Upper lobe of right lung (tissue), 1 donor: Measurements from ENCODE around the gene LPAR1. TPM values are rescaled to one million over a fixed set of nuclear protein-coding genes. Genes with fewer than 3 reads are reported as not detected.
"Not testable (repeated sequence)": the region's sequence is repeated elsewhere in the genome, so short reads cannot be mapped to it uniquely, and the experiment has no call there.

Source experiments
- ATAC-seq: fragments of 200-7000 bp; cut with Tn5 transposase; one replicate; pipeline ENCODE4 v1.9.1; 2020; ENCODE audit warnings: mild to moderate bottlenecking, moderate library complexity
- DNase-seq: peaks from one replicate; pipeline ENCODE4 v3.0.0-alpha.2; 2020
- H3K27ac ChIP-seq: fragments of 200-600 bp; one replicate; pipeline ENCODE4 v1.8.0; 2022
- H3K27me3 ChIP-seq: fragments of 200-600 bp; one replicate; pipeline ENCODE4 v1.8.0; 2022; ENCODE audit warnings: mild to moderate bottlenecking
- H3K36me3 ChIP-seq: fragments of 200-600 bp; one replicate; pipeline ENCODE4 v1.8.0; 2022
- H3K4me1 ChIP-seq: fragments of 200-600 bp; one replicate; pipeline ENCODE4 v1.8.0; 2022
- H3K4me3 ChIP-seq: fragments of 200-600 bp; one replicate; pipeline ENCODE4 v1.8.0; 2022; ENCODE audit warnings: mild to moderate bottlenecking
- H3K9me3 ChIP-seq: fragments of 200-600 bp; one replicate; pipeline ENCODE4 v1.8.0; 2022
- intact Hi-C: fragments of 100-400 bp; cut with DNase I; formaldehyde crosslinking; loops from one replicate; pipeline ENCODE4 v1.11.0; 2022
- total RNA-seq: library from RNA; stranded (reverse); fragmentation: NEBNext Ultra II Directional; extraction: Animal tissue kit (Norgen Biotek cat#: 25700); gene quantifications from one replicate; pipeline ENCODE4 v1.2.1, GENCODE V29; 2021
- TF ChIP-seq, protein P1 (sequence below): fragments of 200-600 bp; IDR thresholded peaks from one replicate; pipeline ENCODE4 v1.8.0; 2022; ENCODE audit warnings: antibody characterized with exemption
- donor health status: DM: no; HTN: yes; CAD: no; lungs with severe emphysema.

The LPAR1 gene
- total RNA-seq, 1 donor from 2014 or later = 18.2 TPM

DNA sequence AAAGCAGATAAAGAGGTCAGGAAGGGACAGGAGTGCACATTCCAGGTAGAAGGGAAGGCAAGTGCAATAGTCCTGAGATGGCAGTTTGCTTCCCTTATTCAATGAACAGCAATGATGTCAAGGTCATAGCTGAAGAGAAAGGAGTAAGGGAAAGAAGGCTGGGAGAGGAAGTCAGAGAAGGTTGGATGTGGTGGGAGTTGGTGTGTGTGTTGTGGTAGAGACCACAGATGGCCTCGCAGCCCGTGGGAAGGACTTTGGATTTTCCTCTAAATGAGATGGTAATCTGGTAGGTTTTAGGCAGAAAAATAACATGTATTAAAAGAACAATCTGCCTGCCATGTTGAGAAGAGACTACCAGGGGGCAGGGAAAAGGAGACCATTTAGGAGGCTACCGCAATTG, 25.1 kb upstream of the LPAR1 start:
- Histone ChIP-seq H3K27me3 (no peaks in the 10 kb centered on the region), H3K27ac (no peak overlapping the region), H3K4me3 (no peak overlapping the region), H3K9me3 (no peaks in the 10 kb centered on the region), H3K36me3 (no peaks in the 10 kb centered on the region), H3K4me1 (no peaks in the 10 kb centered on the region)
- DNase-seq (no peak), ATAC-seq (no peak)
- TF ChIP-seq, protein P1, sequence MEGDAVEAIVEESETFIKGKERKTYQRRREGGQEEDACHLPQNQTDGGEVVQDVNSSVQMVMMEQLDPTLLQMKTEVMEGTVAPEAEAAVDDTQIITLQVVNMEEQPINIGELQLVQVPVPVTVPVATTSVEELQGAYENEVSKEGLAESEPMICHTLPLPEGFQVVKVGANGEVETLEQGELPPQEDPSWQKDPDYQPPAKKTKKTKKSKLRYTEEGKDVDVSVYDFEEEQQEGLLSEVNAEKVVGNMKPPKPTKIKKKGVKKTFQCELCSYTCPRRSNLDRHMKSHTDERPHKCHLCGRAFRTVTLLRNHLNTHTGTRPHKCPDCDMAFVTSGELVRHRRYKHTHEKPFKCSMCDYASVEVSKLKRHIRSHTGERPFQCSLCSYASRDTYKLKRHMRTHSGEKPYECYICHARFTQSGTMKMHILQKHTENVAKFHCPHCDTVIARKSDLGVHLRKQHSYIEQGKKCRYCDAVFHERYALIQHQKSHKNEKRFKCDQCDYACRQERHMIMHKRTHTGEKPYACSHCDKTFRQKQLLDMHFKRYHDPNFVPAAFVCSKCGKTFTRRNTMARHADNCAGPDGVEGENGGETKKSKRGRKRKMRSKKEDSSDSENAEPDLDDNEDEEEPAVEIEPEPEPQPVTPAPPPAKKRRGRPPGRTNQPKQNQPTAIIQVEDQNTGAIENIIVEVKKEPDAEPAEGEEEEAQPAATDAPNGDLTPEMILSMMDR = no peak
- intact Hi-C loops = no loop called here

DNA sequence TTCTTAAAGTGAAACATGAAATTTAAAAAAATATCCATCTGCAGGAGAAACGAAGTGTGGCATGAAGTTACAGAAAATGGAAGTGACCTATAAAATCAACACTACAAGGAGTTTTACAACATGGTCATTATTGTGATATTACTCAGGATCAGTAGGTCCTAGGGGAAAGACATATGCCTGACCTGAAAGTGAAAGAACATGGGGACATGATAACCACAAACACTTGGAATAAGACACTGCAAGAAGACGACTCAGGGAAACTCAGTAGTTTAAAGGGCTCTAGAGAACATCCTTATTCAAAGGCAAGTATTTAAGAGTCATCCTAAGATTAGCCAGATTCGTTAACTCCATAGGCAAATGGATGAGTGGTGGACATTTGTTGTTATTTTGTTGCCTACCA, 19.9 kb upstream of the LPAR1 start:
- H3K4me1 ChIP-seq = no peaks in the 10 kb centered on the region
- no peaks in the 10 kb centered on the region for H3K27me3 ChIP-seq
- DNase-seq (no peak), ATAC-seq (no peak)
- intact Hi-C loops = no loop called here
- no peaks in the 10 kb centered on the region for H3K9me3 ChIP-seq
- H3K36me3 ChIP-seq = no peaks in the 10 kb centered on the region
- TF ChIP-seq, protein P1 = no peak
- no peak overlapping the region for H3K4me3 ChIP-seq
- no peak overlapping the region for H3K27ac ChIP-seq

DNA sequence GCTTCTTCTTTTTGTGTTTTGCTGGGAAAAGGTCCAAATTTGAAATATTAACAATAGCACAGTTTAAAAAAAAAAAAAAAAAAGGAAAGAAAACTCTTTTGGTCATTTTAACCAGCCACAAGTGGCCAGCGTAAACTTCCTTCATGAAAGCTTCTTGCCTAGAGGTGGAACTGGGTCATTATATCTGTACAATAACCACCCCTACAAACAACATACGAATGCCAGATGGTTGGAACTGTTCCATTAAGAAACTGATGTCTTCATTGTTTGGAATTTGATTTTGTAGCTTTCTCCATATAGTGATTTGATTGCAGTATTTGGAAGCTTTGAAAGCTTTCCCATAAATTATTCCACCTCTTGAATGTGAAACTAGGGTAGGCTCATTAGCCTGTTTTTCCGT, 18.3 kb upstream of the LPAR1 start:
- TF ChIP-seq, protein P1 = no peak
- Histone ChIP-seq H3K4me3 (no peak overlapping the region), H3K9me3 (no peaks in the 10 kb centered on the region), H3K4me1 (no peaks in the 10 kb centered on the region), H3K36me3 (no peaks in the 10 kb centered on the region), H3K27me3 (no peaks in the 10 kb centered on the region), H3K27ac (no peak overlapping the region)
- no peak for ATAC-seq
- intact Hi-C loops = no loop called here
- DNase-seq = no peak

GRCh38 chr9:111052791-111053190, 14.5 kb upstream of the LPAR1 start:
- intact Hi-C loops = no loop called here
- ATAC-seq = no peak
- H3K9me3 ChIP-seq = no peaks in the 10 kb centered on the region

DNA sequence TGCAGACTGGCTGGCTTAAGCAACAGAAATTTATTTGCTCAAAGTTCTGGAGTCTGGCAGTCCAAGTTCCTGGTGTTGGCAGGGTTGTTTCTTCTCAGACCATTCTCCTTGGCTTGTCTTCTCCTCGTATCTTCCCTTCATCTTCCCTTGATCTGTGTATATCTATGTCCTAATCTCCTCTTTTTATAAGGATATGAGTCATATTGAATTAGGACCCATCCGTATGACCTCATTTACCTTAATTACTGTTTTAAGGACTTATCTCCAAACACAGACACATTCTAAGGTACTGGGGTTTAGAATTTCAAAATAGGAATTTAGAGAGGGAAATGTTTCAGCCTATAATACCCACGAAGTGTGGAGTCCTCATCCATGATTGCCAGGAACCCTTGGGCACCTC, 13.1 kb upstream of the LPAR1 start:
- TF ChIP-seq, protein P1 = no peak
- no peaks in the 10 kb centered on the region for H3K36me3 ChIP-seq
- no peak for ATAC-seq

More at GRCh38 chr9:111052791-111053190, 14.5 kb upstream of the LPAR1 start:
- Histone ChIP-seq H3K4me1 (no peaks in the 10 kb centered on the region), H3K27ac (no peak overlapping the region), H3K27me3 (no peaks in the 10 kb centered on the region), H3K36me3 (no peaks in the 10 kb centered on the region), H3K4me3 (no peak overlapping the region)
- TF ChIP-seq, protein P1 = no peak
- no peak for DNase-seq

DNA sequence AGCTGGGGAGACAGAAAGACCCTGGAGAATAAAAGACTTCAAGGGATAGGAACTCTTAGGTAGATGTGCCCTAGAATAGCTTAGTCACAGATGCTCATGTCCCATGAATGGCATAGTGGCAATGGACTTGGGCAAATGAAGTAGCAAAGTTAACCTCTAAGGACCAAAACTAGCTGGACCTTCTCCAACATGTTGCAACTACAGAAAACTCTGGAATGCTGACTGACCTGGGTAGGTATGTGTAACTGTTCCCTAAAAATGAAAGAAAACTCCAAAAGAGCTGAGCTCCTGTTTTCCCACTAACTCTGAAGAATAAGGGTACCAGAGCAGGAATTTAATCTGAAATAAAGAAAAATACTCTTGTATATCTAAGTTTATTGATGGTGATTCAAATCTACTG, 12.5 kb upstream of the LPAR1 start:
- no peak for DNase-seq
- ATAC-seq = no peak
- no peak overlapping the region for H3K27ac ChIP-seq
- no peaks in the 10 kb centered on the region for H3K9me3 ChIP-seq
- H3K4me3 ChIP-seq = no peak overlapping the region
- H3K36me3 ChIP-seq = no peaks in the 10 kb centered on the region
- TF ChIP-seq, protein P1 = no peak
- intact Hi-C loops = no loop called here
- H3K4me1 ChIP-seq = no peaks in the 10 kb centered on the region
- H3K27me3 ChIP-seq = no peaks in the 10 kb centered on the region

More for the DNA sequence above, 13.1 kb upstream of the LPAR1 start:
- no peaks in the 10 kb centered on the region for H3K4me1 ChIP-seq
- no peaks in the 10 kb centered on the region for H3K27me3 ChIP-seq
- H3K4me3 ChIP-seq = no peak overlapping the region
- H3K9me3 ChIP-seq = no peaks in the 10 kb centered on the region
- no peak overlapping the region for H3K27ac ChIP-seq
- intact Hi-C loops = no loop called here
- no peak for DNase-seq

DNA sequence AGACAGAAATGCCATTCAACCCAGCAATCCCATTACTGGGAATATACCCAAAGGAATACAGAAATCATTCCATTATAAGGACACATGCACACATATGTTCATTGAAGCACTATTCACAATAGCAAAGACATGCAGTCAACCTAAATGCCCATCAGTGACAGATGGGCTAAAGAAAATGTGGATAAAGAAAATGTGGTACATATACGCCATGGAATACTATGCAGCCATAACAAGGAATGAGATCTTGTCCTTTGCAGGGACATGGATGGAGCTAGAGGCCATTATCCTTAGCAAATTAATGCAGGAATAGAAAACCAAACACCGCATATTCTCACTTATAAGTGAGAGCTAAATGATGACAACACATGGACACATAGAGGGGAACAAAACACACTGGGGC, 9.0 kb upstream of the LPAR1 start:
- H3K27ac ChIP-seq, ATAC-seq: not testable (repeated sequence)

More for the DNA sequence above, 9.0 kb upstream of the LPAR1 start:
- H3K4me3 ChIP-seq, H3K36me3 ChIP-seq, H3K9me3 ChIP-seq, H3K27me3 ChIP-seq, H3K4me1 ChIP-seq, DNase-seq, intact Hi-C loops: not testable (repeated sequence)
